ENCODE data around the gene CCNF. TPM values are rescaled to one million over a fixed set of nuclear protein-coding genes. Genes with fewer than 3 reads are reported as not detected.
"Not testable (repeated sequence)": the region's sequence is repeated elsewhere in the genome, so short reads cannot be mapped to it uniquely, and the experiment has no call there.

The CCNF gene
- total RNA-seq, 1 experiment from 2014 or later, result 64.7 TPM

DNA sequence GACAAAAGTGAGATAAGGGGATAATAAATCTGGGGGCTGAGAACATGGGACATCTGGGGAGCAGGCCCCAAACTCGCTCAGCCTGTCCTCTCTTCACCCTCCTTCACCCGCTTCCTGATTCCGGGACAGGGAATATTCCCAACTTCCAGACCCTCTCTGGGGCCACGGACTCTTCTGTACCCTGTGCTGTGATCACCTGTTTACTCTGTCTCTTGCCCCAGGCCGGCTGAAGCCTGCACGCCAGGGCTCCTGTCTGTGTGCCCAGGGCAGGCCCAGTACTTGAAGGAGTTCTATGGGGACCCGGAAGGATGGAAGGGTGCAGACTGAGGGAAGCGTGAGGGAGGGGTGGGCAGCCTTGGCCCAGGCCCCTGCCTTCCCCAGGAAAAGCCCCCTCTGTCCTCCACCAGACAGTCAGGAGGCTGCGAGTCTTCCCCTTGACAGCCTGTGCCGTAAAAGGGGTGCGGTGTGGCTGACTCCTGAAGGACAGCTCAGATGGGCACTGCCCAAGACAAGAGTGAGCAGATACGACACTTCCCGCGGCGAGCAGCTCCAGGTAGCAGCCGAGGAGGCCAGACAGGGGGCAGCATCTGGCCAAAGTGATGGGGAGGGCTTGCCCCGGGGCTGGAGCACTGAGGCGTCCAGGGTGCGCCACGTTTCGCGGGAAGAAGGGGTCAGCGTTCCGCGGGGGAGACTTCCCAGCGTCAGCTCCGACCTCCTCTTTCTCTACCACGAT lies 1.0 kb upstream of the CCNF start:
- peak; percentile 28 for DNase-seq (ENCODE audit: low read depth)

DNA sequence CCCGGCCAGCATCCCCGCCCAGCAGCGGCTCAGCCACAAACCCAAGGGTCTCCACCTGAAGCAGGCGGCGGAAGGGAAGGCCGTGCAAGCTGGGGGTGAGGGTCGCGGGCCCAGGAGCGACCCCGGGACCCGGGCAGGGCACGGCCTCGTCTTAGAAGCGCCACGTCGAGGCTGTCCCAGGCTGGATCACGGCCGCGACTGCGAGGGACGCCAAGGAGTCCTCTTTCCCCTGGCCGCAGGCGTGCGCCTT lies 538 bp upstream of the CCNF start:
- no peak for DNase-seq (ENCODE audit: low read depth)

DNA sequence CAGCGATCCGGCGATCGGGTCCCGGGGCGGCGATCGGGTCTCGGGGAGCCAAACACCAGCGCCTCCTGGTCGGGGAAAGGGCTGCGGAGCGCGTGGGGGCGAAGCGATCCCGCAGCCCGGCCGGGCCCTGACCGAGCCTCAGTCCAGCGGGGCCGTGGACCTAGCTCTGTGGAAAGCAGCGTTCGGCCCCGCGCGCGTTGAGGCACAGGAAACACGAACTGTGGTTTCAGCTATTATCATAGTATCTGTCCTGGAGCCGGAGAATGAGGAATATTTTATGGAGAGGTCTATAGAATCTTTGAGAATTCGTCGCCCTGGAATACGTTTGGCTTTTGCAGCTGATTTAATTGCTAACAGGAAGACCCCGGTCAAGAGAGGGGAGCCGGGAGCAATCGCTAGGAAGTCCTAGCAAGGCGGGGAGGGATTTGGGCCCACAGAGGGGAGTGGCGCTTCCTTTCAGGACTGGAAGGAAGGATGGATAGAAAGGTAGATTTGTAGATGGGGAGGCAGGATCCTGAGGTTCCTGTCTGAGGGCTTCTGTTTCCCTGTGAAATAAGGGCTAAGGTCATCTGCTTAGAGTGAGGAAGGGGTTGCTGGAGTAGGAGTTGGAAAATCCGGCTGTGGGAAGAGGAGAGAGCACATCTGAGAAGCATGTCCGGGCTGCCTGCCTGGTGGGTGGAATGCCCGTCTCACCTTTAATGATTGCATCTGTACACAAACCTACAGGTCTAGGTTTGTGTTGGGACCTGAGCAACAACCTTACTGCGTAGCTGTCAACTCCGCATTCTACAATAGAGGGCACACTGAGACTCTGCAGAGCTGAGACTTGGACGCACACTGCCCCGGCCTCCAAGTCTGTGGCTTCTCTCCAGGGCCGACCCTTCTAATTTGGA lies 770 bp downstream of the CCNF start:
- no peak for DNase-seq (ENCODE audit: low read depth)

DNA sequence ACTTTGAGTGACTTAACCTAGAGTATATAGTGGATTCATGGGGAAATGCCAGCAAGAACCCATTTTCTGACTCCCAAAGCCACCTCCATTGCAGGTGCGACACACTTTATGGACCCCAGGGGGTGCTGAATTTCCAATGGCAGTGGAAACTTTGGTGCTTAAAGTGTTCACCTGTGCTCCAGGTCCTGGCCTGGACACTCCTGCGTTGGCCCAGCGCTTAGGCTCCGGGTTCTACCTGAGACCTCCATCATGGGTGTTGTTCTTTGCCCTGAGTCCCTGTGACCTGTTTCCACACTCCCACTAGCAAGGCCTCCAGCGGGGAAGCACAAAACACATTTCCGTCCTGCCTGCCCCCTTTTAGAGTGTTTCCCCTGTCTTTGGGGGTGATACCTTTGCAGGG lies 3.0 kb downstream of the CCNF start:
- no peak for DNase-seq (ENCODE audit: low read depth)

DNA sequence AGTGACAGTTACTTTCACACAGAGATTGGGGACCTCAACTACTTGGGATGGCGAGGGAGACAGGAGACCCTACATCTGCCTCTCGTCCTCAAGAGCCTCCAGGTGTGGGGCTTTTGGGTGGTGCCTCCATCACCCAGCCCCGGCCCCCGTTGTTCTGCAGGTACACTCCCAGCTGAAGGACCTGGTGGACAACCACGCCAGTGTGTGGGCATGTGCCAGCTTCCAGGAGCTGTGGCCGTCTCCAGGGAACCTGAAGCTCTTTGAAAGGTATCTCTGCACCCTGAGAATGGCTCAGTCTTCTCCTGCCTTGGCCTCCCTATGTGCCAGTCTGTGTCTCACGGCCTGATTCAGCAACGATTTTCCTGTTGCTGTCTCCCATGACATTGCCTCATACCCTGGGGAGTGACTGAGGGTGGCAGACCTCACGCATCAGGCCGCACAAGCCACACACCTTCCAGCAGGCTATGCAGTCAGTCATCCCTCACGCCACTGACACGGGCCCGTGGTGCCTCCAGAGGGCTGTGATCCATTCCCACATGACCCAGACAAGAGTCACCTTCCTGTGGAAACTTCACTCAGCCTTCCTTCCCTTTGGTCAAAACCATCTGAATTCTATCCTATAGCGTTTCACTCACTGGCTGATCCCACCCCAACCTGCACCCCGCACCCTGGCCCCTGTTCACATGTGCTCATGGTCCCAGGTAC lies 3.7 kb downstream of the CCNF start:
- DNase-seq (ENCODE audit: low read depth), result no peak

DNA sequence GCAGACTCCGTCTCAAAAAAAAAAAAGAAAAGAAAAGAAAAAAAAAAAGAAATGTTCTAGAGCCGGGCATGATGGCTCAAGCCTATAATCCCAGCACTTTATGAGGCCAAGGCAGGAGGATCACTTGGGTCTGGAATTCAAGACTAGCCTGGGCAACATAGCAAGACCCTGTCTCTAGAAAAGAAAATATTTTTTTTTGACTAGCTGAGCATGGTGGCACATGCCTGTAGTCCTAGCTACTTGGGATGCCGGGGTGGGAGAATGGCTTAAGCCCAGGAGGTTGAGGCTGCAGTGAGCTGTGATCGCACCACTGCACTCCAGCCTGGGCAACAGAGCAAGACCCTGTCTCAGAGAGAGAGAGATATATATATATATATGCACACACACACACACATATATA lies 6.0 kb downstream of the CCNF start:
- not testable (repeated sequence) for DNase-seq (ENCODE audit: low read depth)

DNA sequence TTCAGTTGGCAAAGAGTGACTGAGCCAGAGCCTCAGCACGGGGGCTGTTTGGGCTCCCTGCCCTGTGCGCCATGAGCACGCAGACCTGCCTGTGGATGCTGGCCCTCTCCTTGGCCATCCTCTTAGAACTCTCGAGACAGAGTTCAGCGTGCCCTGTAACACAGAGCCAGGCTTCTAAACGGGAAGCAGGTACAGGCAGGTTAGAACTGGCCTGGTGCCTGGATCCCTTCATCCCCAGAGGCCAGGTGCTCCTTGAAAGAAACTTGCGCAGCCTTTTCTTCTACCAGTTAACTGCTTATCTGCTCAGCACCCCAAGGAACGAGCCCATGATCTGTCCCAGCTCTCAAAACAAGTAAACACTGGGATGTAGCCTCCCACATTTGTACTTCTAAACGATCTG lies 6.9 kb downstream of the CCNF start:
- no peak for DNase-seq (ENCODE audit: low read depth)

DNA sequence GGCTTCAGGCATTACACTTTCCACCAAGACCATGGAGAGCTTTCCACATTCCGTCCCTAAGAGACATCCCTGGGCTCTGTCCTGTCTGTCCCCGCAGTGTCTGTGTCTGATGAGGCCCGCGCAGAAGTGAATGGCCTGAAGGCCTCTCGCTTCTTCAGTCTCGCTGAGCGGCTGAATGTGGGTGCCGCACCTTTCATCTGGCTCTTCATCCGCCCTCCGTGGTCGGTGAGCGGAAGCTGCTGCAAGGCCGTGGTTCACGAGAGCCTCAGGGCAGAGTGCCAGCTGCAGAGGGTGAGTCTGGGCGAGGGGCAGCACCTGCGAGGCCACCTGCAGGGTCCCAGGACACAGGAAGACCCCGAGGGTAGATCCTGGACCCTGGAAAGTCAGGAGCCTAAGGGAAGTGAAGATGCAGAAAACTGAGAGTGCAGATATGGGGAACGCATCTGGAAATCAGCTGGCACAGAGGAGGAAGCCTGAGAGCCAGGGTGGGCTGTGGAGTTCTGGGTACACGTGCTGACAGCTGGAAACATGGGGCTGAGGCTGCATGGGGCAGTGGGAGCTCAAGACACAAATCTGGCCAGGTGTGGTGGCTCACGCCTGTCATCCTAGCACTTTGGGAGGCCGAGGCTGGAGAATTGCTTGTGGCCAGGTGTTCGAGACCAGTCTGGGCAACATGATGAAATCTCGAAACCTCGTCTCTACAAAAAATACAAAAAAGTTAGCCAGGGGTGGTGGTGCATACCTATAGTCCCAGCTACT lies 8.0 kb downstream of the CCNF start:
- no peak for DNase-seq (ENCODE audit: low read depth)

DNA sequence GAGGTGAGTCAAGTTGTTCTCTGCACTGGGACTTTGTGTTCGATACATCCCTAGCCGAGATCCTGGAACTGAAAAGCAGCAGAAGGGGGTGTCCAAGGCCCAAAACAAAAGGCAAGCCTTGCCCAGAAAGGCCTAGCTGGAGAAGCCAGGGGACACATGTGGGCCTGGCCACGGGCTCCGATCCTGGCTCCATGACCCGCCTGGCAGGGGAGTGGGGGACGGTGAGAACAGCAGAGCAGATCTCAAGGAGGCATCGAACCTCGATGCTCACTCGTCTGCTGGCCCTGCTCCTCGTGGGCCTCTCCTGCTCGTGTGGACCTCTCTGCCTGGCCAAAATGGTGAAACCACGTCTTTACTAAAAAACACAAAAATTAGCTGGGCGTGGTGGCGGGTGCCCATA lies 8.9 kb downstream of the CCNF start:
- no peak for DNase-seq (ENCODE audit: low read depth)

DNA sequence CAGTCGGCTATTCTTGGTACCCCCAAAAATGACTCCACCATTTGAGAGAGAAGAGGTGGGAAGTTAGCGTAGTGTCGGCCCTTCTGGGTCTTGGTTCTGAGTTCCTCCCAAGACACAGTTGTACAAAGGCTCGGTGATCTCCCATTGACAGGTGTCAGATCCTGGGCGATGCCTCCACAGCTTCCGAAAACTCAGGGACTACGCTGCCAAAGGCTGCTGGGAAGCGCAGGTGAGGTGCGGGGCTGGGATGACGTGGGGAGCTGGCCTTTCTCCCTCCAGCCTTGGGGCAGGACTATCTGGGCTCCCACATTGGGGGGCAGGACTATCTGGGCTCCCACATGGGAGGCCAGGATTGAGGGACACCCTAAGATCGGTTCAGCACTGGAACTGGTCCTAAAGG lies 10.4 kb downstream of the CCNF start:
- no peak for DNase-seq (ENCODE audit: low read depth)

DNA sequence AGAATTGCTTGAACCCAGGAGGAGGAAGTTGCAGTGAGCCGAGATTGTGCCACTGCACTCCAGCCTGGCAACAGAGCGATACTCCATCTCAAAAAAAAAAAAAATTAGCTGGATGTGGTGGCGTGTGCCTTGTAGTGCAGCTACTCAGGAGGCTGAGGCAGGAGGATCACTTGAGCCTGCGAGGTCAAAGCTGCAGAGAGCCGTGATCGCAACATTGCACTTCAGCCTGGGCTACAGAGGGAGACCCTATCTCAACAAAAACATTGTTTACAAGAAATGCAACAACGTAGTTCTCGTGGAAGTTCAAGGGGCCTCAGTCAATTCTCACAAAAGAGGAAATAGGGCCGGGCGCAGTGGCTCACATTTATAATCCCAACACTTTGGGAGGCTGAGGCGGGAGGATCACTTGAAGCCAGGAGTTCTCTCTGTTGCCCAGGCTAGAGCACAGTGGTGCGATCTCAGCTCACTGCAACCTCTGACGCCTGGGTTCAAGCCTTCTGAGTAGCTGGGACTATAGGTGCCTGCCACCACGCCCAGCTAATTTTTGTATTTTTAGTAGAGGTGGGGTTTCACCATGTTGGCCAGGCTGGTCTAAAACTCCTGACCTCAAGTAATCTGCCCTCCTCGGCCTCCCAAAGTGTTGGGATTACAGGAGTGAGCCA lies 12.0 kb downstream of the CCNF start:
- DNase-seq (ENCODE audit: low read depth), result not testable (repeated sequence)

DNA sequence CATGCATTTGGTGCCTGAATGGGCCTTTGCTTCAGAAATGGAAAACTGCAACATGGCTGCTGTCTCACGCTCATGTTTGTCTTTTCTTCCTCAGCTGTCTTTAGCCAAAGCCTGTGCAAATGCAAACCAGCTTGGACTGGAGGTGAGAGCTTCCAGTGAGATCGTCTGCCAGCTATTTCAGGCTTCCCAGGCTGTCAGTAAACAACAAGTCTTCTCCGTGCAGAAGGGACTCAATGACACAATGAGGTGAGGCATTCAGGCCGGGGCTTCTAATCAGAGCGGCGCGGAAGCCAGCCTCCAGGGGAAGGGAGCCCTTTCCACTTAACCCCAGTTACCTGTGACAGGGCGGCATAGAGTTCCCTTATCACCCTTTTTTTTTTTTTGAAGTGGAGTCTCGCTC lies 14.3 kb downstream of the CCNF start:
- no peak for DNase-seq (ENCODE audit: low read depth)

DNA sequence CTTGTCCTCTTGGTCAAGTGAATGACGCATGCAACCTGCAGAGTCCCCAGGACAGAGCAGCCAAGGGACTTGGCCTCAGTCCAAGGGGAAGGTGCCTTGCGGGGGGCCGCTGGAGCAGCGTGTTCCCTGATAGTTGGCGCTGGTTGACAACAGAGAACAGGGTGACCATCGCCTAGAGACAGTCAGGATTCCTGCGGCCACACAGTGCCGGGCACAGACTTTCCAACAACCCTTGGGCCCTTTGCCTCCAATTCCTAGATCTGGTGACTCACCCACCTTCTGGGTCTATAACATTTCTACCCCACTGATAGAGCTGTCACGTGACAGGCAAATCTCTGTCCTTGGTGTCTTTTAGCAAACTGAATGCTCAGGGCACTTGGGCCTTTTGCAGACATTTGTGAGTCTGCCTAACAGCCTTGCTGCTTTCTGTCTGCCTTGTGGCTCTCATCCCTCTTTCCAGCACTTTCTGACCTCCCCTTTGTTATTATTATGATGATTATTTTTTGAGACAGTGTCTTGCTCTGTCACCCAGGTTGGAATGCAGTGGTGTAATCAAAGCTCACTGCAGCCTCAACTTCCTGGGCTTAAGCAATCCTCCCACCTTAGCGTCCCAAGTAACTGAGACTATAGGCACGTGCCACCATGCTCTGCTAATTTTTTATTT lies 18.8 kb downstream of the CCNF start:
- no peak for DNase-seq (ENCODE audit: low read depth)

DNA sequence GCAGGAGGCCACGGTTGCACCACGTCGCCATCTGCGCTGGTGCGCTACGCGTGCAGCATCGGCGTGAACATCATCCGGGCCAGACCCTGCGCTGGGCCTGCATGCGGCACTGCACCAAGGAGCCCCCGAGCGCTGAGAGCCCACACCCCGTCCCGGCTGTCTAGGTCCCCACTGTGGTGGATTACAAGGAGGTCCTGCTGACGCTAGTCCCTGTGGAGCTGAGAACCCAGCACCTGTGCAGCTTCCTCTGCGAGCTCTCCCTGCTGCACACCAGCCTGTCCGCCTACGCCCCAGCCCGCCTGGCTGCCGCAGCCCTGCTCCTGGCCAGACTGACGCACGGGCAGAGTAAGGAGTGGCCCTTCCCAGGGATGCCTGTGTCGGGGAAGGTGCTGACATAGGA lies 19.9 kb downstream of the CCNF start:
- no peak for DNase-seq (ENCODE audit: low read depth)

DNA sequence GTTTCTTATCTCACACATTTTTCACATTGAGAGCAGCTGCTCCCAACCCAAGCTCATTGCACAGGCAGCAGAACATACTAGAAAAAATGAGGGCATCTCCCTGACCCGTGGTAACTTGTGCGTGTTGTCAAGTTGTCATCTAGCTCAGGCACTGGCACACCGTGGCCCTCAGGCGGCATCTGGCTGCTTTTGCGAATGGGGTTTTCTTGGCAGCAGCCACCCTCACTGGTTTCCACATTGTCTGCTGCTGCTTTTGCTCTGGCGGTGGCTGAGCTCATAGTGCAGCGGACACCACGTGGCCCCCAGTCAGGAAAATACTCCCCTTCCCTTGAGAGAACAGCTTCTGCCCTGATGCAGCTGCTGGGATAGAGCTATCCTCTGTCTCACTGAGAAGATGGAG lies 21.3 kb downstream of the CCNF start:
- no peak for DNase-seq (ENCODE audit: low read depth)

DNA sequence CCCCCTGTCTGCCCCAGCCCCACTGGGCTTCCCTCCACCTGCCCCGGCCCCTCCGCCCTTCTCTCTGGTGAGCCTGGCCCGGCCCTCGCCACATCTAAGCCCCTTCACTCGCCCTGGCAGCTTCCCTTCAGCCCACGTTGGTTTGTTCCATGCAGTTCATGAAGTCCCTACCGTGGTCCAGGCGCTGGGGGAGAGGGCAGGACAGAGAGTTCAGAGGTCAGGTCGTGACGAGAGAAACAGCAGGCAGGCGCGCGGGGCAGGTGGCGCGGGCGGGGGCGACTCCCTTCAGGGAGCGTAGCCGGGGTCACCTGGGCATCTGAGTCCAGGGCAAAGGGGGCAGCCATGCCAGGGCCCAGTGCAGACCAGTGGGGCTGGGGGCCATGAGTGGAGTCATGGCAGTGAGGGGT lies 21.7 kb downstream of the CCNF start:
- DNase-seq (ENCODE audit: low read depth), result no peak

DNA sequence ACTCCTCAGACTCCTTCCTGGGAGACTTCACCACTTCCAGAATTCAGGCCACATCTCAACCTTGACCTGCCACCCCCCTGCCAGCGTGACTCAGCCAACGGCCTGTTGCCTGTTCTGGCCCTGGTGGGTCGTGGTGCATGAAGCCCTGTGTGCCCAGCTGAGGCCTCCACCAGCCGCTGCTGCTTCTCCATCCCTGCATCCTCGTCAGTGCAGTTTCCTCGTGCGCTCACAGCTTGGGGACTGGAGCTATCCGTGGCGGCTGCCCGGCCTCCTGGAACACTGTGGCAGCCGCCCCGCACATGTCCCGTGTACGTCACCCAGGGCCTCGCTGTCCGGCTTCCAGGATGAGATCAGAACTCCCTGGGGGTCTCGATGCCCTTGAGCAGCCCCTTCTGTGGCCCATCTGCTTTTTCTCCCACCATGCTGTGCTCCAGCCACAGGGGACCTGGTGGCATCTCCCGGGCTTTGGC lies 22.6 kb downstream of the CCNF start:
- no peak for DNase-seq (ENCODE audit: low read depth)

DNA sequence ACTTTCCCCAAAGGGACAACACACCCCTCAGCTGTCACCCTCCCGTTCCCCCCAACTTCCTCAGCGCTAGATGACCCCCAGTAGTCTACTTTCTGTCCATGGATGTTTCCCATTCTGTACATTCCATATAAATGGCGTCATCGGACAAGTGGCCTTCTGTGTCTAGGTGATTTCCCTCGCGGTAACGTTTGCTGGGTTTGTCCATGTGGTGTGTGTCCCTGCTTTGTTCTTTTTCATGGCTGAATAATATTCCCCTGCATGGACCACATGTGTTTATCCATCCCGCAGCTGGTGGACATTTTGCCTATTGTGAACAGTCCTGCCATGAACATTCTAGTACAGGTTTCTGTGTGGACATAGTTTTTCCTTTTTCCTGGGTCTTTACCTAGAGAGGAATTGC lies 23.4 kb downstream of the CCNF start:
- no peak for DNase-seq (ENCODE audit: low read depth)

DNA sequence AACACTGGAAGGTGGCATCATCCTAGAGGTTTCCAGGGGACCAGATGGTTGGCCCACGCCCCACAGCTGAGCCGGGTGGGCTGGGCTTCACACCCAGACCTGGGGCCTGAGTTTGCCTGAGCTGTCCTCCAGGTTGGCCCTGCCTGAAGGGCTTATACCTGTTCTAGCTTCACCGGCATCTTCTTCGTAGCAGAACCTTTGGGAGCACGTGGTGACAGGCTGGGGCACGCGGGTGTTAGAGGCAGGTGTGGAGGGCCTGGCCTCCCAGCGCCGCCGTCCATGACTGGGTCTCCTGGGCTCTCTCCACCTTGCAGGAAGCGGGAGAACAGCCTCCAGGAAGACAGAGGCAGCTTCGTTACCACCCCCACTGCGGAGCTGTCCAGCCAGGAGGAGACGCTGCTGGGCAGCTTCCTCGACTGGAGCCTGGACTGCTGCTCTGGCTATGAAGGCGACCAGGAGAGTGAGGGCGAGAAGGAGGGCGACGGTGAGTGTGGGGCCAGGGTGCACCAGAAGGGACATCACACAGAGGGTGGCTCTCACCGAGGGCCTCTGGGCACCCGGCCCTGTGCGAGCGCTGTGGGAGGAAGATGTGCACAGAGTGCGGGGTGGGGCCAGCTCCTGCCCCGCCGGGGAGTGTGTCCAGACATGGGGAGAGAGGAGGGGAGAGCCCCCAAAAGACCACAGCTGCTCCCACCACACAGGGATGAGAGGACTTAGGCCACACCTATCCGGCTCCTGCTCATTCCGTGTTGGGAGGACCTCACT lies 26.0 kb downstream of the CCNF start:
- DNase-seq (ENCODE audit: low read depth), result no peak

Data from HT1080 (cell line).